GM13977 (cell line): ENCODE measurements around the gene LRPPRC.

ENCODE experiments used
- DNase-seq: peaks from one replicate; pipeline ENCODE4 v3.0.0; 2012; ENCODE audit warnings: low spot score
- in situ Hi-C: fragments of 300-500 bp; cut with MboI; formaldehyde crosslinking; loops from one replicate; pipeline ENCODE4 v1.12.0; 2022; ENCODE audit warnings: low sequenced_read_pairs, low pct_unique_long_range_greater_than_20kb, mixed read lengths, inconsistent platforms; ENCODE audit not compliant: unreplicated experiment
- TF ChIP-seq, protein P1 (sequence below): IDR thresholded peaks from 2 replicates; pipeline ENCODE4 v1.5.1; 2012; ENCODE audit warnings: mild to moderate bottlenecking, control low read depth; ENCODE audit not compliant: insufficient read depth; ENCODE audit errors: extremely low read depth, missing control alignments

LRPPRC gene

DNA sequence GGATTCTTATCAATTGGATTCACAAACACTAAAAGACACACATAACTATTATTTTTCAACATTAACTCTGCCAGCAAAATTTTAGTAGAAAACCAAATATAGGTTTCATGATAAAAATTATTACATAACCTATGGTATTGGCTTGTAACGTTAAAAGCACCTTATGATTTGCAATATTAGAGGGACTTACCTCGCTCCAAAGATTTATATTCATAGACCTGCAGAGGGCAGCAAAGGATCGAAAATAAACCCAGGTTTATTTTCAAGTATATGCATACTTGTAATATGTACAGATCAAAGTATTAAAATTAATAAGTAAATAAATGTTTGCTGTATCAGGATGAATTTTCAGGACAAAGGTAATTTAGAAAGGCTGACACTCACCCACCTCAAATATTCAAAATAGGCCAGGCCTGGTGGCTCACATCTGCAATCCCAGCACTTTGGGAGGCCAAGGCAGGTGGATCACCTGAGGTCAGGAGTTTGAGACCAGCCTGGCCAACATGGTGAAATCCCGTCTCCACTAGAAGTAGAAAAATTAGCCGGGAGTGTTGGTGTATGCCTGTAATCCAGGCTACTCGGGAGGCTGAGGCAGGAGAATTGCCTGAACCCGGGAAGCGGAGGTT lies 45.3 kb downstream of the LRPPRC start:
- in situ Hi-C loops, result no loop called here
- peak; percentile 7 for DNase-seq

DNA sequence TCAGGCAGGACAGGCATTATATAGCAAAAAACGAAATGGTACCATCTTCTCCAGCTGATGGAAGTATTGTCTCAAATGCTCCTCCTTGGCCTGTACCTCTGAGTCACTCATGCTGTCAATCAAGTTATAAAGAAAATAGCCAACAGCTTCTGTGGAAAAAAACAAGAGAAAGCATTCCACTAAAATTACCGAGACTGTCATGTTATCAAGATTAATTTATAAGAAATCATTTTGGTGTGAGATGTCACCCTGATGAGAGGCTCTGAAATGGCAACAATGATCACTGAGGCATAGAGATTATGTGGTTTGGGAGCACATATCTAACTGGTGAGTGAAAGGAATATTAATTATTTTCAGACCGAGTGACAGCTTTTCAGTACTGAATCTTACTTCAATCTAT lies 47.4 kb downstream of the LRPPRC start:
- TF ChIP-seq, protein P1, sequence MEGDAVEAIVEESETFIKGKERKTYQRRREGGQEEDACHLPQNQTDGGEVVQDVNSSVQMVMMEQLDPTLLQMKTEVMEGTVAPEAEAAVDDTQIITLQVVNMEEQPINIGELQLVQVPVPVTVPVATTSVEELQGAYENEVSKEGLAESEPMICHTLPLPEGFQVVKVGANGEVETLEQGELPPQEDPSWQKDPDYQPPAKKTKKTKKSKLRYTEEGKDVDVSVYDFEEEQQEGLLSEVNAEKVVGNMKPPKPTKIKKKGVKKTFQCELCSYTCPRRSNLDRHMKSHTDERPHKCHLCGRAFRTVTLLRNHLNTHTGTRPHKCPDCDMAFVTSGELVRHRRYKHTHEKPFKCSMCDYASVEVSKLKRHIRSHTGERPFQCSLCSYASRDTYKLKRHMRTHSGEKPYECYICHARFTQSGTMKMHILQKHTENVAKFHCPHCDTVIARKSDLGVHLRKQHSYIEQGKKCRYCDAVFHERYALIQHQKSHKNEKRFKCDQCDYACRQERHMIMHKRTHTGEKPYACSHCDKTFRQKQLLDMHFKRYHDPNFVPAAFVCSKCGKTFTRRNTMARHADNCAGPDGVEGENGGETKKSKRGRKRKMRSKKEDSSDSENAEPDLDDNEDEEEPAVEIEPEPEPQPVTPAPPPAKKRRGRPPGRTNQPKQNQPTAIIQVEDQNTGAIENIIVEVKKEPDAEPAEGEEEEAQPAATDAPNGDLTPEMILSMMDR, result no peak
- DNase-seq, result no peak
- in situ Hi-C loops, result no loop called here

More for the DNA sequence above, 45.3 kb downstream of the LRPPRC start:
- TF ChIP-seq, protein P1, result peak; percentile 29

DNA sequence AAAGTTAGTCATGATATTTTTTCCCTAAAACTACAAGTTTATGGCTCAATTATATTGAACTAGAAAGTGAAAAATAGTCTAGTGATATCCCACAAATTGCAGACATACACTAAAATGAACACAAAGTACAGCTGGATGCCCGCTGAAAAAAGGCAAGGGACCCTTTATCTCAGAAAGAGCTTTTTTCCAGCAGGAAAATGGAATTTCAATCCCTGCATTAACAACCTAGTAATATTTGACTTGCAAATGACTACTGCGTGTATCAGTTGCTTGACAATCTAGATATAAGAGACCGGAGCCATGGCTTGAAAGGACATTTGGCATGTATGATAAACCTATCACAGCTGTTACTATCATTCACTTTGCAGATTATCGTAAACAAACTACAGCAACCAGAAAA lies 49.1 kb downstream of the LRPPRC start:
- TF ChIP-seq, protein P1, result no peak
- in situ Hi-C loops, result no loop called here
- no peak for DNase-seq

GRCh38 chr2:43945439-43945838 lies 50.4 kb downstream of the LRPPRC start:
- TF ChIP-seq, protein P1, result no peak
- in situ Hi-C loops, result no loop called here
- no peak for DNase-seq

DNA sequence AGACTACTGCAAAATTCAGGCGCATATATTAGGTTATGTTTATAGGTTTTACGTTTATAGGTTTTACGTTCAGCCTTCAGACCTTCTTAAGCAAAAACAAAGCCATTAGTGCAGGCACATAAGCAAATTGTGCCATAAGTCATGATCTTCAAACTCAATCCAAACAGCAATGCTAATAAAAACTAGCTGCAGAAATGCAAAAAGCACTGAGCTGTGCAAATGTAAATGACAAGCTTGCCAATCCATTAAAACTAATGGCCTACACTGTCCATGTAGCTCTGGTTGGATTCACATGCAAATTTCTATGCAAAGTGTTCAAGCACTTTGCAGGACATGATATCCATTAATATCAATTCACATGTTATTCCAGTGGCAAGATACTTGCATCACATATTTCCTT lies 50.9 kb downstream of the LRPPRC start:
- TF ChIP-seq, protein P1, result no peak
- in situ Hi-C loops, result no loop called here

GRCh38 chr2:43943809-43944452 lies 51.9 kb downstream of the LRPPRC start:
- TF ChIP-seq, protein P1, result no peak
- in situ Hi-C loops, result no loop called here
- DNase-seq, result no peak

More for the DNA sequence above, 50.9 kb downstream of the LRPPRC start:
- DNase-seq, result no peak
